ENCODE measurements around the gene KIR2DL1.

GRCh38 chr19:54738715-54739114, 30.9 kb upstream of the KIR2DL1 start:
- TF ChIP-seq CTCF (IDR thresholded peaks at IDR 0.05) (no peak), EZH2phosphoT487 (IDR thresholded peaks at IDR 0.05) (no peak)
